ENCODE data around the gene ZFP30. TPM values are rescaled to one million over a fixed set of nuclear protein-coding genes. Genes with fewer than 3 reads are reported as not detected.
"Not testable (repeated sequence)": the region's sequence is repeated elsewhere in the genome, so short reads cannot be mapped to it uniquely, and the experiment has no call there.

Gene ZFP30
- total RNA-seq, 2 experiments from 2014 or later = 9.0 to 9.7 TPM

GRCh38 chr19:37691881-37692504 is 36.7 kb upstream of the ZFP30 start:
- Mint-ChIP-seq H3K27ac (peak overlapping the region; percentile 96), H3K27me3 (no peaks in the 10 kb centered on the region), H3K36me3 (ENCODE audit: low read depth) (peaks cover 34% of the 10 kb centered on the region), H3K9me3 (peaks cover 13% of the 10 kb centered on the region), H3K4me1 (ENCODE audit: low read depth) (peaks cover 9% of the 10 kb centered on the region), H3K4me3 (peak overlapping the region; percentile 85)
- intact Hi-C loops (cut with micrococcal nuclease) = no loop called here
- ChIA-PET POLR2A (interaction anchor here (1.2 to 1.8 kb wide), 3 partner anchors 27 to 1477 kb away, joined by 3 to 6 read pairs (median 3); partner anchors contain the start of genes ZNF146 and ZNF793), CTCF (no interaction called here)
- DNase-seq (peak; percentile 90), ATAC-seq (peak; percentile 92)
- TF ChIP-seq CTCF (IDR thresholded peaks at IDR 0.05) = no peak

- H3K27ac Mint-ChIP-seq = no peak overlapping the region
- POLR2A ChIA-PET = no interaction called here
- H3K36me3 Mint-ChIP-seq (ENCODE audit: low read depth) = peaks cover 36% of the 10 kb centered on the region
- no peak overlapping the region for H3K4me3 Mint-ChIP-seq
- H3K4me1 Mint-ChIP-seq (ENCODE audit: low read depth) = no peaks in the 10 kb centered on the region
- TF ChIP-seq CTCF (IDR thresholded peaks at IDR 0.05) = no peak
- H3K27me3 Mint-ChIP-seq = no peaks in the 10 kb centered on the region
- DNase-seq = no peak
- intact Hi-C loops (cut with micrococcal nuclease) = no loop called here
- CTCF ChIA-PET = no interaction called here
- H3K9me3 Mint-ChIP-seq = peaks cover 34% of the 10 kb centered on the region
- ATAC-seq = no peak
These were observed 28.3 kb upstream of the ZFP30 start for GRCh38 chr19:37683520-37683919.

- ATAC-seq = no peak
- Mint-ChIP-seq H3K27me3 (no peaks in the 10 kb centered on the region), H3K9me3 (peaks cover 39% of the 10 kb centered on the region), H3K4me3 (no peak overlapping the region), H3K4me1 (ENCODE audit: low read depth) (no peaks in the 10 kb centered on the region), H3K27ac (no peak overlapping the region), H3K36me3 (ENCODE audit: low read depth) (peaks cover 18% of the 10 kb centered on the region)
- POLR2A ChIA-PET = no interaction called here
- DNase-seq = no peak
- CTCF ChIA-PET = no interaction called here
- TF ChIP-seq CTCF (IDR thresholded peaks at IDR 0.05) = no peak
- intact Hi-C loops (cut with micrococcal nuclease) = no loop called here
These were observed 14.2 kb upstream of the ZFP30 start for GRCh38 chr19:37669450-37669914.

GRCh38 chr19:37657157-37657556 is 1.9 kb upstream of the ZFP30 start:
- CTCF ChIA-PET = not testable (repeated sequence)

GRCh38 chr19:37655689-37656371 is 565 bp upstream of the ZFP30 start:
- Mint-ChIP-seq H3K9me3 (peaks cover 17% of the 10 kb centered on the region), H3K27ac (peak overlapping the region; percentile 99), H3K27me3 (no peaks in the 10 kb centered on the region), H3K36me3 (ENCODE audit: low read depth) (peaks cover 39% of the 10 kb centered on the region), H3K4me3 (peak overlapping the region; percentile 96), H3K4me1 (ENCODE audit: low read depth) (peaks cover 27% of the 10 kb centered on the region)
- DNase-seq (peak; percentile 92), ATAC-seq (peak; percentile 81)
- POLR2A ChIA-PET = no interaction called here
- intact Hi-C loops (cut with micrococcal nuclease) = no loop called here
- CTCF ChIA-PET = no interaction called here
- TF ChIP-seq CTCF (IDR thresholded peaks at IDR 0.05) = no peak

More at GRCh38 chr19:37657157-37657556, 1.9 kb upstream of the ZFP30 start:
- POLR2A ChIA-PET; H3K27ac Mint-ChIP-seq; DNase-seq; H3K27me3 Mint-ChIP-seq; intact Hi-C loops (cut with micrococcal nuclease); ATAC-seq: not testable (repeated sequence)
- Mint-ChIP-seq H3K4me1 (ENCODE audit: low read depth) (peaks cover 27% of the 10 kb centered on the region), H3K9me3 (peaks cover 17% of the 10 kb centered on the region), H3K36me3 (ENCODE audit: low read depth) (peaks cover 39% of the 10 kb centered on the region), H3K4me3 (peak overlapping the region; percentile 96)
